ENCODE measurements around the gene ZNF778.
"Not testable (repeated sequence)": the region's sequence is repeated elsewhere in the genome, so short reads cannot be mapped to it uniquely, and the experiment has no call there.

ZNF778 gene

DNA sequence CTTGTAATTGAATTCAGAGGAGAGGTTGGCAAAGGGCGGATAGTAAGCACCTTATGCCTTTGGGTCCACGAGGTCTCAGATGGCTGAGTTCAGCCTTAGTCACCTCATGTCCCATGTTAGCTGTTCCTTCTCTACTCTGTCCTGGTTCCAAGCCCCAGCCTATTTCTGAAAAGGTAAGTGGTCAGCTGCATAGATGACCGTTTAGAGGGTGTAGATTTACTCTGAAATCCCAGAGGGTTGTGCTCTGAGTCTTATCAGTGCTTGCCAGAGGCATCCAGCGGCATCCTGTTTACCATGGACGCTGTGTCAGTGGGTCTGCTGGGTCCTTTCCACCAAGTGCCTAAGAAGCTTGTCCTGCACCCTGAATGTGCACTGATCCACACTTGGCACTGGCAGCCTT, 1.9 kb downstream of the ZNF778 start:
- DNase-seq, result no peak

DNA sequence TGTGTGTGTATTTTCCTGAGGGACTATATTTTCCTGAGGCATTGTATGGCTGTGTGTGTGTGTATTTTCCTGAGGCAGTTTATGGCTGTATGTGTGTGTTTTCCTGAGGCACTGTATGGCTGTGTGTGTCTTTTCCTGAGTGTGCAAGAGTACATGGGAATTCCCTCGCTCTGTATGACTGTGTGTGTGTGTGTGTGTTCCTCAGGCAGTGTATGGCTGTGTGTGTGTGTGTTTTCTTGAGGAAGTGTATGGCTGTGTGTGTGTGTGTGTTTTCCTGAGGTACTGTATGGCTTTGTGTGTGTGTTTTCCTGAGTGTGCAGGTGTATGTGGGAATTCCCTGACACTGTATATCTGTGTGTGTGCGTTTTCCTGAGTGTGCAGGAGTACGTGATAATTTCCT, 4.1 kb downstream of the ZNF778 start:
- DNase-seq, result no peak

DNA sequence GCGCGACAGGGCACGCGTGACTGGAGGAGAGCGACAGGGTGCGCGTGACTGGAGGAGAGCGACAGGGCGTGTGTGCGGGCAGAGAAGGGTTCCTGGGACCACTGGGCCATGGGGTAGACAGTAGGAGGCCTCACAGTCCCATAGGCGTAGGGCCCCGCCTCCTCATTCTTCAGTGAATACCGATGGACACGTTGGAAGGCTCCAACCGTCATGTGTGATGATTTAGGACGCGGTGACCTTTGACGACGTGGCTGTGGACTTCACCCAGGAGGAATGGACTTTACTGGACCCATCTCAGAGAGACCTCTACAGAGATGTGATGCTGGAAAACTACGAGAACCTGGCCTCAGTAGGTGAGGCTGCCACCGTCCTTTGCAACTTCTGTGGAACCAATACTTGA, 5.4 kb downstream of the ZNF778 start:
- DNase-seq, result no peak

GRCh38 chr16:89224665-89225064, 7.2 kb downstream of the ZNF778 start:
- no peak for DNase-seq

DNA sequence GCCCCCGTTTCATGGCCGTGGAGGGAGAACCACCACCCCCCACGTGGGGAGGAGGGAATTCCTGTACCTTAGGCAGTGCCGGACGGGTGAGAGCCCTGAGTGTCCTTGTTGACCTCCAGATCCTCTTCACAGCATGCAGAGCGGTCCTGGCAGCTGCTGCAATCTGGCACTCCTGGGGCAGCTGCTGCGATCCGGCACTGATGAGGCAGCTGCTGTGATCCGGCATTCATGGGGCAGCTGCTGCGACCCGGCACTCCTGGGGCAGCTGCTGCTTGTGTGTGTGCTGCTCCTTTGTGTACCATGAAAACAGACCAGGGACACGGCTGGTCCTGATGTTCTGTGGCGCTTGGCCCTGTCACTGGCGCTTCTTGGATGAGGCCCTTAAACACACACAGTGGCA, 12.8 kb downstream of the ZNF778 start:
- DNase-seq, result no peak

DNA sequence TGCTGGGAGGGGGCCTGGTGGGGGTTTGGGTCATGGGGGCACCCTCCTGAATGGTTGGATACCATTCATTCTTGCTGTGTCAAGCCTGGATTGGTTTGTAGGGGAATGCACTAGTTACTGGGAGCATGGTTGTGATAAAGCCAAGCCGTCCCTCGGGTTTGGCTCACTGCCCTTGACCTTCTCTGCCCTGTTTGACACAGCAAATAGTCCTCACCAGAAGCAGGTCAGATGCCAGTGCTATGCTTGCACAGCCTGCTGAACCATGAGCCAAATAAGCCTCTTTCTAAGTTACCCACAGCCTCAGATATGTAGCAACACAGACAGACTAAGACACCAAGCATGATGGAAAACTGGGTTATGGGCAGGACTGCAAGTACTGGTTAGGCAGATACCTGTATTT, 14.6 kb downstream of the ZNF778 start:
- no peak for DNase-seq

- DNase-seq, result no peak
Observed at GRCh38 chr16:89233678-89234490, 16.4 kb downstream of the ZNF778 start.

GRCh38 chr16:89237733-89238132, 20.2 kb downstream of the ZNF778 start:
- no peak for DNase-seq

DNA sequence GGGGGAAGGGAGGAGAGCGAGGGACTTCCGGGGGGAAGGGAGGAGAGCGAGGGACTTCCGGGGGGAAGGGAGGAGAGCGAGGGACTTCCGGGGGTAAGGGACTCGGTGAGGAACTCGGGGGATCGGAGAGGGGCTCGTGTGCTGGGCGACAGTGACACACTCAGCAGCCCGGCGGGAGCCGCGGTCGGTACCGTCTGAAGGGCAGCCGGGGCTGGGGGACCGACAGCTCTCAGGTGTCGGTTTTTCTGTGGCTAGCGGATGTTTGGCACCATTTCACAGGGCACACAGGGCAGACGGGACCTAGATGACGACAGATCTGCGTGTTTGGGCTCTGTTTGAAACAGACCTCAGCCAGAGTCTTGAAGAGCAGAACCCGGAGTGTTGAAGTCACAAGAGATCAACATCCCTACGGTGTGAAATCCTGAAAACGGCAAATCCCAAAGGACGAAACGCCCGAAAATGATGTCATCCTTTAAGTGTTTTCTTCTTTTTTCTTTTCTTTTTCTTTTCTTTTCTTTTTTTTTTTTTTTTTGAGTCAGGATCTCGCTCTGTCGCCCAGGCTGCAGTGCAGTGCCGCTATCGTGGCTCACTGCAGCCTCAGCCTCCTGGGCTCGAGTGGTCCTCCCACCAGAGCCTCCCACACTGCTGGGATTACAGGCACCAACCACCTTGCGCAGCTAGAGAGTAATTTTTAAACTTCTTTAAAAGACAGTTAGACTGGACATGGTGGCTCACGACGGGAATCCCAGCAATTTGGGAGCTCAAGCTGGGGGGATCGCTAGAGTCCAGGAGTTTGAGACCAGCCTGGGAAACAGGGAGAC, 23.9 kb downstream of the ZNF778 start:
- DNase-seq, result peak; percentile 42

GRCh38 chr16:89242795-89243200, 25.3 kb downstream of the ZNF778 start:
- no peak for DNase-seq

GRCh38 chr16:89243664-89244063, 26.2 kb downstream of the ZNF778 start:
- no peak for DNase-seq

DNA sequence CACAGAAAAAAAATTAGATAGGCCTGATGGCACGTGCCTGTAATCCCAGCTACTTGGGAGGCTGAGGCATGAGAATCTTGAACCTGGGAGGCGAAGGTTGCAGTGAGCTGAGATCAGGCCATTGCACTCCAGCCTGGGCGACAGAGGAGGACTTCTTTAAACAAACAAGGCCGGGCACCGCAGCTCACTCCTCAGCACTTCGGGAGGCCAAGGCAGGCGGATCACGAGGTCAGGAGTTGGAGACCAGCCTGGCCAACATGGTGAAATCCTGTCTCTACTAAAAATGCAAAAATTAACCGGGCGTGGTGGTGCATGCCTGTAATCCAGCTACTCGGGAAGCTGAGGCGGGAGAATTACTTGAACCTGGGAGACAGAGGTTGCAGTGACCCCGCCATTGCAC, 26.8 kb downstream of the ZNF778 start:
- not testable (repeated sequence) for DNase-seq

DNA sequence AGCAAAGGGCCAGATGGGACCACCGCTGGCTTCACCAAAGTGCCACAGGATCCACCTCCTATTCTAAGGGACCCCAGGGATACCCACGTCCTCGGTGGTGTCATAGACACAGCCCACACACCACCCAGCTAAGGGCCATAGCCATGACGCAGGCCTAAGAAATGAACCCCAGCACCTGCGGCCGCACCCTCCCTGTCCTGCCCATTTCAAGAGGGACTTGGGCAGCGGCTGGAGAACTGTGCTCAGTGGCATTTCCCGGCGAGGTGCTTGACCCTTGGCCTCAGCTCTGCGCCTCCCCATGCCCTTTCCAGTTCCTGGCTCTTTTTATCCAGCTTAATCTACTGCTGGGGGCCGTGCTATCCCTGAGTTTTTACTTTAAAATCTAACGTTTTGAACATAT, 27.3 kb downstream of the ZNF778 start:
- DNase-seq, result no peak

- DNase-seq, result no peak
Observed at GRCh38 chr16:89246383-89246902, 28.9 kb downstream of the ZNF778 start.

DNA sequence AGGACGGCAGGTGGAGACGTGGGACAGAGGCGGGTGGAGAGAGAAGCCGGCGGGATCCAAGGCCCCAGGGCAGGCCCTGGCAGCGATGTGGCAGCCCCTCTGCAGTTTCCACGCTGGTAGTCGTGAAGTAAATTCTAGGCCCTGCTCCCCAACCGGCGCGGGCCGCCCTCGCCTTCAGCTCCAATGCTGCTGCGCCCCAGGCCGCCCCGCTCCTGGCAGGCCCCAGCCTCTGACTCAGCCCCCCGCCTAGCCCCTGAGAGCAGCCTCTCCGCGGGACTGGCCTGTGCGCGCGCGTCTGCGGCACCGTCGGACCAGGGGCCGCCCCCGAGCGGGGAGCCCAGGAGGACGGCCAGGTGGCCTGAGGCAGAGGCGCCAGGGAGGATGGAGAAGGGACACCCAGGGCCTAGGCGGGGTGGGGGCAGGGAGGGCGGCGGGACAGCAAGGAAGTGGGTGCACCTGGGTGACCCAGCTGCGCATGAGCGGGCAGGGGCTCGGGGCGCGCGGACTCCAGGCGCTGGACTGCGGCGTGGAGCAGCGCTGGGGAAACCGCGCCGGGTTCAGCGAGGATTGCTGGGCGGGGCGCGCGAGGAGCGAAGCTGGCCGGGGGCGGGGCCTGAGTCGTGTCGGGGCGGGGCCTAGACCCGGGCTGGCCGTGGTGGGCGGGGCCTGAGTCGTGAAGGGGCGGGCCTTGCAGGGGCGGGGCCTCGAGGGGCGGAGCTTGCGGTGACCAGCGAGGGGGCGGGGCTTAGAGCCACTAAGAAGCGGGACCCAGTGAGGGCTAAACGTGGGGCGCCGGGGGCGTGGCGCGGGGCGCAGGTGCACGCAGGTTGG, 29.6 kb downstream of the ZNF778 start:
- no peak for DNase-seq

DNA sequence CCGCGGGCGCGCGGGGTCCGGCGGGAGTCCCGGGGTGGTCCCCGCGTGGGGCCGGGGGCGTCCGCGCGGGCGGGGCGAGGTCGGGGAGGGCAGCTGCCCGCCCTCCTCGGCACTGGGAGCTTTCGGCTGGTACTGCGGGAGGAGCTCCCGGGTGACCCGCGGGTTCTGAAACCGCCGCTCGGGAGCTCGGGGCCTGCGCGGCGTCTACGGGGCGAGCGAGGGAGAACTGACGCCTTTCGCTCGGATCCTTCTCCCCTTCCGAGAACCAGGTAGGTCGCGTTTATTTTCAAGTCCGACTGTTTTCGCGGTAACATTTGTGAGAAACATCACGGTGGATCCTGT, 30.2 kb downstream of the ZNF778 start:
- DNase-seq, result not testable (repeated sequence)

DNA sequence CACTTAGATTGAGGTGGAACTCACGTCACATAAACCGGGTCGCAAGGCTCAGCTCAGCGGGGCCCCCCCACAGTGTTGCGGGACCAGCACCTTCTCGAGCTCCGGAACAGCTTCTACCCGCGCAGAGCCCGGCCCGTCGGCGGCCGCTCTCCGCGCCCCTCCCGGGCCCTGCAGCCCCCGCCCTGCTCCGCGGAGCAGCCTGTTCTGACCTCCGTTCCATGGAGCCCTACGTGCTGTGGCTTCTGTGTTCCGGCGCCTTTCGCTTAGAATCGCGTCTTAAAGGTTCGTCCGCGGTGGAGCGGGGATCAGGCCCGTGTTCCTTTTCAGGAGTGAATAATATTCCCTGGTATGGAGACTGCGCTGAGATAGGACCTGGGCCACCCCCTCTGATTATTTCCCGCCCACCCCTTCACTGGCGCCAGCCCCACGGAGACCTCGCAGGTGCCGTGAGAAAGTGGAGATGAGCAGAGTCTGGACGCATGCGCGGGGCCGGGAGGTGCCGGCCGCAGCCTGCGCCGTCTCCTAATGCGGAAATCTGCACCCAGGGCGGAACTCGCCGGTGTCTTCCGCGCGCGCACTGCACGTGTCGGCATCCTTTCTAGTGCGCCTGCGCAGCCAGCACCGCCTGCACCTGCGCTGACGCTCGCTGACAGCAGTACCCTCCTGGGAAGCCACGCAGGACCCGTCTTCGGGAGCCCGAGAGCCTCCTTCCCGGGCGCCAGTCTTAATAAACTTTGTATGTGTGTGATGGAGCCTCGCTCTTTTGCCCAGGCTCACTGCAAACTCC, 30.9 kb downstream of the ZNF778 start:
- DNase-seq, result no peak

DNA sequence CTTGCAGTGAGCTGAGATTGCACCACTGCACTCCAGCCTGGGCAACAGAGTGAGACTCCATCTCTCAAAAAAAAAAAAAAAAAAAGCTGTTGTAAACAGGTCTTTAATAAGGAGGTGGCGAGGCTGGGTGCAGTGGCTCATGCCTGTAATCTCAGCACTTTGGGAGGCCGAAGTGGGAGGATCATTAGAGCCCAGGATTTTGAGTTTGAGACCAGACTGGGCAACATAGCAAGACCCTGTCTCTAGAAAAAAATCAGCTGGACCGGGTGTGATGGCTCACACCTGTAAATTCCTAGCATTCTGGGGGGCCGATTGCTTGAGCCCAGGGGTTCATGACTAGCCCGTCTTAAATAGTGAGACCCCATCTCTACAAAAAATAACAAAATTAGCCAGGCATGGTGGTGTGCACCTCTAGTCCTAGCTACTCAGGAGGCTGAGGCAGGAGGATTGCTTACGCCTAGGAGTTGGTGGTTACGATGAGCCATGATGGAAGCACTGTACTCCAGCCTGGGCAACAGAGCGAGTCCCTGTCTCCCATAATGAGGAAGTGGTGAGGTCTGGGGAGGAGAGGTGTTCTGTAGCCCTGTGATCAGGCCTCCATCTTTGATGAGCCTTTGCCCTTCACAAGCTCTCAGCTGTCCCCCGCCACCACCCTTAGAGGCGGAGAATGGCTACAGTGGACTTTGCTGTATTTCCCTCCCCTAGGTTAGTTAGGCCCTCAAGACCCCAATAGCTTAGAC, 36.2 kb downstream of the ZNF778 start:
- DNase-seq, result no peak

- no peak for DNase-seq
Observed at GRCh38 chr16:89256651-89257254, 39.2 kb downstream of the ZNF778 start.

GRCh38 chr16:89257281-89257731, 39.8 kb downstream of the ZNF778 start:
- DNase-seq, result no peak

Data from KG1 (cell line).